H1 (cell line): ENCODE measurements around the gene SPACA7. TPM values are rescaled to one million over a fixed set of nuclear protein-coding genes. Genes with fewer than 3 reads are reported as not detected.

Source experiments
- CTCF ChIA-PET: fragments of 300-600 bp; sonication (Branson Sonifier 250); formaldehyde crosslinking; loops from one replicate; lab custom pipeline; 2021; ENCODE audit not compliant: partially characterized antibody; lab: Charles Lee
- POLR2A ChIA-PET: fragments of 300-600 bp; sonication (Branson Sonifier 250); formaldehyde crosslinking; loops from one replicate; lab custom pipeline; 2021; ENCODE audit warnings: inconsistent platforms; ENCODE audit not compliant: partially characterized antibody; lab: Charles Lee
- DNase-seq, 2 experiments: peaks; one replicate each; pipeline versions ENCODE4 v3.0.0 to v3.0.0-alpha.2; 2010 to 2022; ENCODE audit warnings: low spot score in 2 of 2, low read depth in 1 of 2, mixed read lengths in 1 of 2
- FAIRE-seq: peaks from 2 replicates; lab custom pipeline; 2011; peaks lifted over from hg19 to GRCh38; lab: Jason Lieb, UNC
- H2AFZ ChIP-seq: 2 replicates; pipeline ENCODE4 v1.8.1; 2012; ENCODE audit warnings: low read length, inconsistent platforms
- H2AK5ac ChIP-seq: 2 replicates; pipeline ENCODE4 v1.6.1; 2013; ENCODE audit warnings: low read depth, low read length
- H2BK120ac ChIP-seq: replicated peaks from 2 replicates; pipeline ENCODE3; 2013; ENCODE audit warnings: low read depth, low read length, inconsistent platforms
- H2BK12ac ChIP-seq: 2 replicates; pipeline ENCODE4 v1.6.1; 2013; ENCODE audit warnings: low read depth, low read length
- H2BK15ac ChIP-seq: 2 replicates; pipeline ENCODE4 v1.6.1; 2013; ENCODE audit warnings: low read length
- H2BK20ac ChIP-seq: 2 replicates; pipeline ENCODE4 v1.6.1; 2013; ENCODE audit warnings: low read length
- H2BK5ac ChIP-seq: 2 replicates; pipeline ENCODE4 v1.6.1; 2013; ENCODE audit warnings: low read depth, low read length
- H3K14ac ChIP-seq: 2 replicates; pipeline ENCODE4 v1.6.1; 2013; ENCODE audit warnings: inconsistent platforms; ENCODE audit not compliant: insufficient read length
- H3K18ac ChIP-seq: 2 replicates; pipeline ENCODE4 v1.6.1; 2013; ENCODE audit warnings: low read length; ENCODE audit errors: extremely low read depth
- H3K23ac ChIP-seq: 2 replicates; pipeline ENCODE4 v1.6.1; 2013; ENCODE audit warnings: inconsistent platforms; ENCODE audit not compliant: insufficient read length
- H3K23me2 ChIP-seq: 2 replicates; pipeline ENCODE4 v1.6.1; 2013; ENCODE audit warnings: low read depth, low read length
- H3K27ac ChIP-seq: 2 replicates; pipeline ENCODE4 v1.6.1; 2011; ENCODE audit warnings: low read depth, low read length, inconsistent platforms
- H3K27me3 ChIP-seq, 4 experiments: replicated peaks in 1 of 4; 1 replicate in 1 of 4; 2 replicates in 3 of 4; pipeline versions ENCODE4 v1.6.1 to v1.8.1; 2011 to 2013; ENCODE audit warnings: low read length in 3 of 4, mild to moderate bottlenecking in 3 of 4, inconsistent platforms in 2 of 4, mixed read lengths in 2 of 4, moderate library complexity in 1 of 4; ENCODE audit not compliant: control insufficient read depth in 3 of 4, insufficient read depth in 3 of 4; ENCODE audit errors: extremely low read depth in 1 of 4
- H3K36me3 ChIP-seq, 4 experiments: 2 replicates each; pipeline versions ENCODE4 v1.6.1 to v1.8.1; 2011 to 2013; ENCODE audit warnings: mild to moderate bottlenecking in 4 of 4, low read length in 3 of 4, moderate library complexity in 2 of 4, control low read depth in 1 of 4, inconsistent platforms in 1 of 4; ENCODE audit not compliant: insufficient read depth in 4 of 4, control insufficient read depth in 2 of 4
- H3K4ac ChIP-seq: replicated peaks from 2 replicates; pipeline ENCODE3; 2013; ENCODE audit warnings: low read length, low read depth, mixed read lengths, inconsistent platforms; ENCODE audit not compliant: insufficient read length
- H3K4me1 ChIP-seq, 4 experiments: replicated peaks in 1 of 4; 1 replicate in 1 of 4; 2 replicates in 3 of 4; pipeline versions ENCODE4 v1.6.1 to v1.8.1; 2011 to 2013; ENCODE audit warnings: low read length in 3 of 4, inconsistent platforms in 2 of 4, mixed read lengths in 1 of 4; ENCODE audit not compliant: insufficient read depth in 4 of 4, control insufficient read depth in 3 of 4
- H3K4me2 ChIP-seq, 2 experiments: 2 replicates each; pipeline versions ENCODE4 v1.6.1 to v1.8.1; 2011 to 2013; ENCODE audit warnings: low read depth in 2 of 2, low read length in 2 of 2, control low read depth in 1 of 2, inconsistent platforms in 1 of 2, mild to moderate bottlenecking in 1 of 2; ENCODE audit not compliant: insufficient read depth in 1 of 2
- H3K4me3 ChIP-seq, 4 experiments: fragments of 200-600, 300-600 bp in 1 of 4; sonication (generic), shearing (Covaris generic), sonication (Bioruptor Twin) in 1 of 4; 2 replicates each; pipeline versions ENCODE4 v1.5.1 to v1.8.1; 2011 to 2016; ENCODE audit warnings: low read length in 4 of 4, low read depth in 3 of 4, control low read depth in 2 of 4, inconsistent platforms in 2 of 4, mild to moderate bottlenecking in 2 of 4, mixed read lengths in 1 of 4, moderate library complexity in 1 of 4; ENCODE audit not compliant: insufficient read depth in 2 of 4; ENCODE audit errors: extremely low read depth in 1 of 4
- H3K56ac ChIP-seq: replicated peaks from 2 replicates; pipeline ENCODE3; 2013; ENCODE audit warnings: low read depth, mild to moderate bottlenecking, mixed read lengths, low read length, inconsistent platforms; ENCODE audit not compliant: insufficient read length
- H3K79me1 ChIP-seq: 2 replicates; pipeline ENCODE4 v1.6.1; 2013; ENCODE audit warnings: low read depth, low read length, control low read depth
- H3K79me2 ChIP-seq, 2 experiments: 2 replicates each; pipeline versions ENCODE4 v1.6.1 to v1.8.1; 2012 to 2013; ENCODE audit warnings: low read length in 2 of 2, mild to moderate bottlenecking in 2 of 2, inconsistent platforms in 1 of 2; ENCODE audit not compliant: insufficient read depth in 2 of 2, control insufficient read depth in 1 of 2
- H3K9ac ChIP-seq, 4 experiments: replicated peaks in 1 of 4; 1 replicate in 1 of 4; 2 replicates in 3 of 4; pipeline versions ENCODE4 v1.6.1 to v1.8.1; 2011 to 2013; ENCODE audit warnings: low read depth in 3 of 4, low read length in 3 of 4, control low read depth in 2 of 4, mild to moderate bottlenecking in 2 of 4, moderate library complexity in 2 of 4, inconsistent platforms in 1 of 4; ENCODE audit errors: extremely low read depth in 1 of 4
- H3K9me3 ChIP-seq, 2 experiments: 2 replicates each; pipeline versions ENCODE4 v1.6.1 to v1.8.1; 2012 to 2013; ENCODE audit warnings: mild to moderate bottlenecking in 2 of 2, moderate library complexity in 2 of 2, control low read depth in 1 of 2, inconsistent platforms in 1 of 2, low read depth in 1 of 2, low read length in 1 of 2, mixed read lengths in 1 of 2; ENCODE audit not compliant: insufficient read depth in 2 of 2
- H4K20me1 ChIP-seq, 2 experiments: replicated peaks in 1 of 2; 2 replicates each; pipeline versions ENCODE3 to v1.8.1; 2011 to 2013; ENCODE audit warnings: inconsistent platforms in 2 of 2, low read length in 2 of 2, mild to moderate bottlenecking in 1 of 2; ENCODE audit not compliant: insufficient read depth in 2 of 2, control insufficient read depth in 1 of 2
- H4K5ac ChIP-seq: 2 replicates; pipeline ENCODE4 v1.6.1; 2013; ENCODE audit warnings: low read length, low read depth, mixed read lengths, inconsistent platforms; ENCODE audit not compliant: insufficient read length
- H4K8ac ChIP-seq: 2 replicates; pipeline ENCODE4 v1.8.0; 2013; ENCODE audit warnings: mild to moderate bottlenecking, moderate library complexity, low read length, inconsistent platforms; ENCODE audit not compliant: insufficient read depth; ENCODE audit errors: extremely low read depth
- H4K91ac ChIP-seq: replicated peaks from 2 replicates; pipeline ENCODE3; 2013; ENCODE audit warnings: low read length, mixed read lengths, inconsistent platforms; ENCODE audit not compliant: insufficient read length
- BCL11A ChIP-seq, 2 experiments: IDR thresholded peaks; one replicate each; pipeline ENCODE4 v1.6.1; 2011; ENCODE audit warnings: low read depth in 2 of 2, low read length in 2 of 2, mild to moderate bottlenecking in 2 of 2
- CTBP2 ChIP-seq: IDR thresholded peaks from 2 replicates; pipeline ENCODE4 v1.7.0; 2011; ENCODE audit warnings: borderline replicate concordance, mild to moderate bottlenecking, moderate library complexity, mixed read lengths, low read length; ENCODE audit not compliant: insufficient read depth, insufficient read length
- CTCF ChIP-seq, 3 experiments: IDR thresholded peaks; 1 replicate in 2 of 3; 2 replicates in 1 of 3; pipeline versions ENCODE4 v1.5.1 to v1.6.1; 2011; ENCODE audit warnings: low read length in 3 of 3, mild to moderate bottlenecking in 3 of 3, inconsistent platforms in 2 of 3, low read depth in 1 of 3, moderate library complexity in 1 of 3; ENCODE audit not compliant: insufficient read depth in 1 of 3; ENCODE audit errors: control extremely low read depth in 1 of 3
- E2F6 ChIP-seq: IDR thresholded peaks from 2 replicates; pipeline ENCODE4 v1.6.1; 2012; ENCODE audit warnings: inconsistent platforms
- RNF2 ChIP-seq: fragments of 200-900, 300-1000 bp; sonication (generic); IDR thresholded peaks from 2 replicates; pipeline ENCODE4 v1.7.1; 2016; ENCODE audit warnings: borderline replicate concordance, low read depth, mild to moderate bottlenecking, antibody characterized with exemption, low read length; ENCODE audit not compliant: poor library complexity, severe bottlenecking; ENCODE audit errors: missing control alignments
- RXRA ChIP-seq: IDR thresholded peaks from 2 replicates; pipeline ENCODE4 v1.6.1; 2011; ENCODE audit warnings: low read depth, mild to moderate bottlenecking, low read length, moderate library complexity; ENCODE audit not compliant: insufficient read depth
- SP1 ChIP-seq: IDR thresholded peaks from 2 replicates; pipeline ENCODE4 v1.6.1; 2011; ENCODE audit warnings: low read depth, low read length
- WGBS, 2 experiments: shearing (Covaris generic) in 1 of 2; methylation state at CpG; one replicate each; pipeline versions ENCODE4 v1.1.6 to v1.1.7; 2013 to 2015; ENCODE audit warnings: low lambda C conversion rate in 2 of 2, mixed read lengths in 2 of 2, inconsistent platforms in 1 of 2, low coverage in 1 of 2, missing lambda C conversion rate in 1 of 2; ENCODE audit not compliant: insufficient replicate concordance in 2 of 2, insufficient coverage in 1 of 2, insufficient read length in 1 of 2; ENCODE audit errors: extremely low coverage in 1 of 2, missing lambda C conversion rate in 1 of 2; 5-methylcytosine and 5-hydroxymethylcytosine counted together
- polyA plus RNA-seq, 7 experiments: library from polyadenylated mRNA; depleted of rRNA in 3 of 7; stranded (reverse) in 5 of 7; unstranded in 2 of 7; fragments of >200 nt in 5 of 7; fragments of 200-250 nt in 2 of 7; gene quantifications; 1 replicate in 5 of 7; 2 replicates in 1 of 7; 4 replicates in 1 of 7; pipeline versions ENCODE4 v1.2.1 to v1.2.3, GENCODE V29; 2011 to 2013; ENCODE audit warnings: missing spikeins in 2 of 7, mixed read lengths in 2 of 7
- total RNA-seq: library from RNA; stranded (reverse); fragmentation: NEBNext Ultra II Directional; extraction: Animal tissue kit (Norgen Biotek cat#: 25700); gene quantifications from 2 replicates; pipeline ENCODE4 v1.2.1, GENCODE V29; 2021

SPACA7 gene
- total and polyA plus RNA-seq, 2 of the 8 experiments (the other 6 are each of a cell fraction or from before 2014, with no cell fraction given), result not detected

- Histone ChIP-seq H3K27me3 (no peaks in the 10 kb centered on the region; a peak in 1 of 7 replicates), H3K23ac (no peak overlapping the region), H4K20me1 (peaks cover 0 to 3% of the 10 kb centered on the region in 2 experiments), H3K79me2 (0 out of 4 replicates have a peak, but pooled peaks cover 0 to 2% of the 10 kb centered on the region in 2 experiments), H3K56ac (no peak overlapping the region), H3K9me3 (peaks cover 7 to 23% of the 10 kb centered on the region in 2 experiments; a peak in 3 of 4 replicates), H2BK120ac (no peak overlapping the region), H2AFZ (no peak overlapping the region), H3K4me1 (no peaks in the 10 kb centered on the region), H3K36me3 (no peaks in the 10 kb centered on the region), H2BK12ac (no peak overlapping the region), H3K9ac (no peak overlapping the region), H3K18ac (no peak overlapping the region), H2BK15ac (no peak overlapping the region), H3K4me3 (no peak overlapping the region), H3K27ac (no peak overlapping the region), H4K91ac (no peak overlapping the region), H2BK20ac (no peak overlapping the region), H4K8ac (no peak overlapping the region), H4K5ac (no peak overlapping the region), H3K4ac (no peak overlapping the region), H3K4me2 (no peak overlapping the region), H3K23me2 (peaks cover 1% of the 10 kb centered on the region; the same call in 1 of the 2 replicates), H3K14ac (no peak overlapping the region), H2AK5ac (no peak overlapping the region), H3K79me1 (peaks cover 3% of the 10 kb centered on the region), H2BK5ac (no peak overlapping the region)
- CTCF ChIA-PET, result interaction anchor here (1.2 kb wide), 1 partner anchor 9 kb away, joined by 3 read pairs; no protein-coding TSS in a partner anchor
- FAIRE-seq, result no peak
- no peak for DNase-seq
- TF ChIP-seq RNF2, result no peak
- TF ChIP-seq SP1, result no peak
- no peak for TF ChIP-seq CTCF (IDR thresholded peaks at IDR 0.05; ENCODE audit: control extremely low read depth in 1 of 3, insufficient read depth in 1 of 3, low read depth in 1 of 3, low read length in 3 of 3)
- no peak for TF ChIP-seq BCL11A (IDR thresholded peaks at IDR 0.05; ENCODE audit: low read depth in 2 of 2, low read length in 2 of 2)
- no peak for TF ChIP-seq RXRA
- no peak for TF ChIP-seq CTBP2
- no peak for TF ChIP-seq E2F6
- POLR2A ChIA-PET, result no interaction called here
- 91% methylated on average over 7 of the region's 13 CpGs; no CpG with 5 or more reads in 1 of the 2 experiments for WGBS, 2 experiments
These were observed 57.9 kb downstream of the SPACA7 start for GRCh38 chr13:112434032-112434431.
